GM18505 (cell line): ENCODE results near the gene GKN2.
"Not testable (repeated sequence)": the region's sequence is repeated elsewhere in the genome, so short reads cannot be mapped to it uniquely, and the experiment has no call there.

Experiments
- ATAC-seq: cut with Tn5 transposase; IDR thresholded peaks from one replicate; pipeline ENCODE4 v1.9.1; 2021; ENCODE audit not compliant: unreplicated experiment
- POLR2A ChIP-seq: IDR thresholded peaks from 4 replicates; pipeline ENCODE4 v1.6.1; 2011; ENCODE audit warnings: borderline replicate concordance; ENCODE audit not compliant: insufficient read depth, insufficient read length; ENCODE audit errors: extremely low read depth

The GKN2 gene

GRCh38 chr2:68971591-68972231, 19.0 kb upstream of the GKN2 start:
- no peak for ATAC-seq
- no peak for TF ChIP-seq POLR2A

GRCh38 chr2:68970566-68971265, 18.0 kb upstream of the GKN2 start:
- ATAC-seq = no peak
- TF ChIP-seq POLR2A = no peak

GRCh38 chr2:68969736-68970490, 17.2 kb upstream of the GKN2 start:
- ATAC-seq = no peak
- TF ChIP-seq POLR2A = no peak

- no peak for TF ChIP-seq POLR2A
- ATAC-seq = no peak
Observed at GRCh38 chr2:68968221-68968620, 15.5 kb upstream of the GKN2 start.

GRCh38 chr2:68964282-68964681, 11.6 kb upstream of the GKN2 start:
- no peak for TF ChIP-seq POLR2A
- no peak for ATAC-seq

GRCh38 chr2:68961380-68961779, 8.7 kb upstream of the GKN2 start:
- TF ChIP-seq POLR2A = no peak

GRCh38 chr2:68959001-68959400, 6.3 kb upstream of the GKN2 start:
- ATAC-seq = no peak
- TF ChIP-seq POLR2A = no peak

More at GRCh38 chr2:68961380-68961779, 8.7 kb upstream of the GKN2 start:
- ATAC-seq = no peak

GRCh38 chr2:68955432-68955831, 2.7 kb upstream of the GKN2 start:
- ATAC-seq = not testable (repeated sequence)

GRCh38 chr2:68951899-68952298, 794 bp downstream of the GKN2 start:
- no peak for TF ChIP-seq POLR2A
- ATAC-seq = no peak

- no peak for ATAC-seq
- TF ChIP-seq POLR2A = no peak
Observed at GRCh38 chr2:68948710-68949109, 4.0 kb downstream of the GKN2 start.

GRCh38 chr2:68946117-68946516, 6.6 kb downstream of the GKN2 start:
- no peak for TF ChIP-seq POLR2A
- ATAC-seq = no peak

GRCh38 chr2:68943581-68944568, 8.8 kb downstream of the GKN2 start:
- no peak for TF ChIP-seq POLR2A
- no peak for ATAC-seq

GRCh38 chr2:68942827-68943226, 9.9 kb downstream of the GKN2 start:
- ATAC-seq = no peak
- TF ChIP-seq POLR2A = no peak
